Mesendoderm (in vitro differentiated cells): ENCODE measurements around the gene LCP2.
A peak's percentile ranks its signal among the peaks of the same experiment; 100 is the strongest.

Source experiments
- DNase-seq: peaks from one replicate; pipeline ENCODE4 v3.0.0; 2013
- H2AK5ac ChIP-seq: 2 replicates; pipeline ENCODE4 v1.6.1; 2013; ENCODE audit warnings: low read length, inconsistent platforms
- H2BK120ac ChIP-seq: 2 replicates; pipeline ENCODE4 v1.6.1; 2013; ENCODE audit warnings: low read depth, mild to moderate bottlenecking, low read length, moderate library complexity, mixed read lengths
- H2BK15ac ChIP-seq: replicated peaks from 2 replicates; pipeline ENCODE4 v1.6.1; 2013; ENCODE audit warnings: low read depth, mild to moderate bottlenecking, moderate library complexity
- H2BK5ac ChIP-seq: 2 replicates; pipeline ENCODE4 v1.6.1; 2013; ENCODE audit warnings: low read length, inconsistent platforms
- H3K18ac ChIP-seq: 2 replicates; pipeline ENCODE4 v1.6.1; 2013; ENCODE audit warnings: mild to moderate bottlenecking, low read length, mixed read lengths
- H3K23ac ChIP-seq: one replicate; pipeline ENCODE4 v1.6.1; 2013; ENCODE audit warnings: low read length
- H3K27ac ChIP-seq: 2 replicates; pipeline ENCODE4 v1.5.1; 2013; ENCODE audit warnings: low read depth, mild to moderate bottlenecking, inconsistent platforms, low read length, moderate library complexity
- H3K27me3 ChIP-seq: 2 replicates; pipeline ENCODE4 v1.6.1; 2013; ENCODE audit warnings: low read length, control low read depth, mild to moderate bottlenecking, inconsistent platforms; ENCODE audit not compliant: insufficient read depth, poor library complexity
- H3K36me3 ChIP-seq: 2 replicates; pipeline ENCODE4 v1.6.1; 2013; ENCODE audit warnings: low read length, inconsistent platforms; ENCODE audit not compliant: control insufficient read depth, insufficient read depth
- H3K4ac ChIP-seq: one replicate; pipeline ENCODE4 v1.6.1; 2013; ENCODE audit warnings: low read depth, mild to moderate bottlenecking, low read length, moderate library complexity
- H3K4me1 ChIP-seq: 2 replicates; pipeline ENCODE4 v1.6.1; 2013; ENCODE audit warnings: low read depth, low read length, inconsistent platforms; ENCODE audit not compliant: control insufficient read depth
- H3K4me2 ChIP-seq: 2 replicates; pipeline ENCODE4 v1.6.1; 2013; ENCODE audit warnings: low read length
- H3K4me3 ChIP-seq: 2 replicates; pipeline ENCODE4 v1.5.1; 2013; ENCODE audit warnings: mild to moderate bottlenecking, low read length
- H3K56ac ChIP-seq: one replicate; pipeline ENCODE4 v1.6.1; 2013; ENCODE audit warnings: low read length
- H3K79me1 ChIP-seq: 2 replicates; pipeline ENCODE4 v1.6.1; 2013; ENCODE audit warnings: low read length, inconsistent platforms
- H3K79me2 ChIP-seq: 2 replicates; pipeline ENCODE4 v1.6.1; 2013; ENCODE audit warnings: mild to moderate bottlenecking, low read length; ENCODE audit not compliant: control insufficient read depth, insufficient read depth
- H3K9ac ChIP-seq: 2 replicates; pipeline ENCODE4 v1.6.1; 2013; ENCODE audit warnings: low read length, inconsistent platforms
- H4K5ac ChIP-seq: one replicate; pipeline ENCODE4 v1.6.1; 2013; ENCODE audit warnings: low read length
- H4K8ac ChIP-seq: one replicate; pipeline ENCODE4 v1.6.1; 2013; ENCODE audit warnings: low read depth, mild to moderate bottlenecking, control low read depth, low read length, moderate library complexity
- WGBS: extraction: QIAGEN DNeasy Blood & Tissue Kit; methylation state at CpG from one replicate; pipeline ENCODE4 v1.1.7; 2013; ENCODE audit warnings: low lambda C conversion rate, missing lambda C conversion rate; ENCODE audit not compliant: insufficient coverage; ENCODE audit errors: extremely low coverage; 5-methylcytosine and 5-hydroxymethylcytosine counted together

Gene LCP2

GRCh38 chr5:170305016-170305645 lies 7.6 kb upstream of the LCP2 start:
- Histone ChIP-seq H2BK15ac (no peak overlapping the region), H3K18ac (no peak overlapping the region), H3K27ac (no peak overlapping the region), H3K4ac (no peak overlapping the region), H4K5ac (no peak overlapping the region), H3K9ac (no peak overlapping the region), H3K4me1 (no peaks in the 10 kb centered on the region), H3K4me2 (no peak overlapping the region), H3K56ac (no peak overlapping the region), H2BK120ac (no peak overlapping the region), H3K36me3 (no peaks in the 10 kb centered on the region), H4K8ac (no peak overlapping the region), H3K23ac (no peak overlapping the region), H3K79me1 (no peaks in the 10 kb centered on the region), H2BK5ac (no peak overlapping the region), H3K27me3 (no peaks in the 10 kb centered on the region), H2AK5ac (no peak overlapping the region), H3K79me2 (no peaks in the 10 kb centered on the region), H3K4me3 (no peak overlapping the region)
- DNase-seq = no peak
- no CpG with 5 or more reads among the region's 13 CpGs for WGBS

GRCh38 chr5:170303549-170303948 lies 6.0 kb upstream of the LCP2 start:
- no peaks in the 10 kb centered on the region for H3K79me1 ChIP-seq
- no peak overlapping the region for H3K23ac ChIP-seq
- H3K27me3 ChIP-seq = no peaks in the 10 kb centered on the region
- no peak overlapping the region for H3K27ac ChIP-seq
- no peak overlapping the region for H2BK15ac ChIP-seq
- DNase-seq = no peak
- H3K36me3 ChIP-seq = no peaks in the 10 kb centered on the region
- no peaks in the 10 kb centered on the region for H3K79me2 ChIP-seq
- H2BK5ac ChIP-seq = no peak overlapping the region
- H4K5ac ChIP-seq = no peak overlapping the region
- no CpG with 5 or more reads among the region's 8 CpGs for WGBS
- H3K4ac ChIP-seq = no peak overlapping the region
- no peak overlapping the region for H4K8ac ChIP-seq
- H3K4me1 ChIP-seq = no peaks in the 10 kb centered on the region
- no peak overlapping the region for H3K4me3 ChIP-seq
- H2BK120ac ChIP-seq = no peak overlapping the region
- H3K18ac ChIP-seq = no peak overlapping the region
- H2AK5ac ChIP-seq = no peak overlapping the region
- no peak overlapping the region for H3K4me2 ChIP-seq
- no peak overlapping the region for H3K9ac ChIP-seq
- no peak overlapping the region for H3K56ac ChIP-seq

DNA sequence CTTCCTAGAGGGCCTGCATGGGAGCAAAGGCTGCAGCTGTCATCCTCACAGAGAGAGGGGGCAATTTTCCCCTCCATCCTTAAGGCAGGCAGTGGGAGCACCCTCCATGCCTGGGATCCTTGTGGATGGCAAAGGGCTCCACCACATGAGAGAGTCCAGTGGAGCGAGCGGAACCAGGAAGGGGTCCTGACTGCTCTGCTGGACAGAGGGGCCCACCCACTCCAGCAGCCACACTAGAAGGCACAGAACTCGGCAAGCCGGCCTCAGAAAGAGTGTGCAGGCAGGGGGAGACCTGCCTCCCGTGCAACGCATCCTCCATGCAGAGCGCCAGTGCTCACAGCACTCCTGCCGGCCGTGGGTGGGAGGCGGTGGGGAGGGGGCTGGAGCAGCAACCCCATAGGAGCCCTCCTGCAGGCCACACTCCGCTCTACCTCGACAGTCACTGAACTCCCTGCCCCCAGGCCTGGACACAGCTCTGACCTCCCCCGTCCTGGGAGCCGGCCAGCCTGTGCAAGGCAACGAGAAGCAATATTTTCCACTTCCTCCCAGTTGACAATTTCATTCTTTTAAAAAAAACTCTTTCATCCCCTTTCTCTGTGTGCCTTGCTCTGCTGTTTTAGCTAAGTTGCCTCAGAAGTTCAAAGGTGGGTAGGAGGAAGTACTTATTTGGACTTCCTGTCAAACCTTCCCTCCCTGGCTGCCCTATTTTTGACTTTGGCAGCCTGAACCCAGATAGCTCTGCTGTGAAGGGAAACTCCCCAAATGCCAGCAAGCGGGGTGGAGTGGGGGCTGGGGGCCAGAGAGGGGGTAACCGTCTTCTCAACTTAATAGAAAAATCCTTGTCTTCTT lies 5.3 kb upstream of the LCP2 start:
- Histone ChIP-seq H3K27me3 (no peaks in the 10 kb centered on the region), H3K23ac (no peak overlapping the region), H2BK15ac (no peak overlapping the region), H4K5ac (no peak overlapping the region), H3K4ac (no peak overlapping the region), H3K18ac (peak overlapping the region; percentile 19), H3K56ac (peak overlapping the region; percentile 9), H2BK120ac (no peak overlapping the region), H4K8ac (no peak overlapping the region), H3K27ac (no peak overlapping the region), H2AK5ac (no peak overlapping the region), H3K79me1 (no peaks in the 10 kb centered on the region), H2BK5ac (no peak overlapping the region), H3K79me2 (no peaks in the 10 kb centered on the region), H3K36me3 (no peaks in the 10 kb centered on the region), H3K9ac (no peak overlapping the region), H3K4me1 (no peaks in the 10 kb centered on the region), H3K4me3 (no peak overlapping the region), H3K4me2 (no peak overlapping the region)
- no CpG with 5 or more reads among the region's 17 CpGs for WGBS
- DNase-seq = peak; percentile 46

GRCh38 chr5:170301981-170302652 lies 4.5 kb upstream of the LCP2 start:
- Histone ChIP-seq H3K4me2 (no peak overlapping the region), H2BK120ac (no peak overlapping the region), H3K18ac (no peak overlapping the region), H3K79me2 (no peaks in the 10 kb centered on the region), H2AK5ac (no peak overlapping the region), H3K4me1 (no peaks in the 10 kb centered on the region), H2BK5ac (no peak overlapping the region), H3K79me1 (no peaks in the 10 kb centered on the region), H4K8ac (no peak overlapping the region), H3K4ac (no peak overlapping the region), H3K4me3 (no peak overlapping the region), H3K23ac (no peak overlapping the region), H3K56ac (no peak overlapping the region), H2BK15ac (no peak overlapping the region), H3K36me3 (no peaks in the 10 kb centered on the region), H3K27me3 (no peaks in the 10 kb centered on the region), H3K27ac (no peak overlapping the region), H3K9ac (no peak overlapping the region), H4K5ac (no peak overlapping the region)
- WGBS = no CpG with 5 or more reads among the region's 11 CpGs
- no peak for DNase-seq

GRCh38 chr5:170301149-170301548 lies 3.6 kb upstream of the LCP2 start:
- H2BK120ac ChIP-seq = no peak overlapping the region
- no peak for DNase-seq
- H3K4ac ChIP-seq = no peak overlapping the region
- H3K79me2 ChIP-seq = no peaks in the 10 kb centered on the region
- no peak overlapping the region for H3K27ac ChIP-seq
- H2BK15ac ChIP-seq = no peak overlapping the region
- H3K36me3 ChIP-seq = no peaks in the 10 kb centered on the region
- WGBS = no CpG with 5 or more reads among the region's 9 CpGs
- no peak overlapping the region for H3K4me2 ChIP-seq
- H3K27me3 ChIP-seq = no peaks in the 10 kb centered on the region
- H4K5ac ChIP-seq = no peak overlapping the region
- no peaks in the 10 kb centered on the region for H3K79me1 ChIP-seq
- H2AK5ac ChIP-seq = no peak overlapping the region
- H3K23ac ChIP-seq = no peak overlapping the region
- no peak overlapping the region for H2BK5ac ChIP-seq
- H4K8ac ChIP-seq = no peak overlapping the region
- H3K18ac ChIP-seq = no peak overlapping the region
- no peak overlapping the region for H3K4me3 ChIP-seq
- no peak overlapping the region for H3K56ac ChIP-seq
- H3K4me1 ChIP-seq = no peaks in the 10 kb centered on the region
- H3K9ac ChIP-seq = no peak overlapping the region
